HG03558 (cell line): Measurements from ENCODE around the gene NOP56.
"Not testable (repeated sequence)": the region's sequence is repeated elsewhere in the genome, so short reads cannot be mapped to it uniquely, and the experiment has no call there.

Experiments used
- ATAC-seq: cut with Tn5 transposase; IDR thresholded peaks from one replicate; pipeline ENCODE4 v1.9.1; 2021; ENCODE audit warnings: moderate number of reproducible peaks; ENCODE audit not compliant: unreplicated experiment; ENCODE audit errors: extremely low read depth

NOP56 gene

GRCh38 chr20:2673453-2673852, 21.0 kb downstream of the NOP56 start:
- no peak for ATAC-seq

- ATAC-seq, result no peak
These were observed 27.6 kb downstream of the NOP56 start for GRCh38 chr20:2680046-2680445.

- ATAC-seq, result not testable (repeated sequence)
These were observed 29.6 kb downstream of the NOP56 start for GRCh38 chr20:2682040-2682439.

GRCh38 chr20:2684817-2685216, 32.4 kb downstream of the NOP56 start:
- ATAC-seq, result not testable (repeated sequence)

- ATAC-seq, result no peak
These were observed 35.1 kb downstream of the NOP56 start for GRCh38 chr20:2687514-2687913.

- no peak for ATAC-seq
These were observed 35.7 kb downstream of the NOP56 start for GRCh38 chr20:2688041-2688591.

- no peak for ATAC-seq
These were observed 37.8 kb downstream of the NOP56 start for GRCh38 chr20:2690213-2690612.

GRCh38 chr20:2690718-2691117, 38.3 kb downstream of the NOP56 start:
- no peak for ATAC-seq

GRCh38 chr20:2691127-2691526, 38.7 kb downstream of the NOP56 start:
- no peak for ATAC-seq

- ATAC-seq, result no peak
These were observed 39.2 kb downstream of the NOP56 start for GRCh38 chr20:2691663-2692035.

- ATAC-seq, result no peak
These were observed 39.8 kb downstream of the NOP56 start, which contains the start of gene EBF4 for GRCh38 chr20:2692036-2692885. EBF4 (plus strand) TSS chr20:2692780; CDS start chr20:2693646, 866 bp downstream.

- no peak for ATAC-seq
These were observed 40.5 kb downstream of the NOP56 start for GRCh38 chr20:2692886-2693285.

GRCh38 chr20:2693286-2694007, 41.0 kb downstream of the NOP56 start:
- ATAC-seq, result no peak

- ATAC-seq, result no peak
These were observed 41.6 kb downstream of the NOP56 start for GRCh38 chr20:2694008-2694471.

- ATAC-seq, result no peak
These were observed 42.1 kb downstream of the NOP56 start for GRCh38 chr20:2694519-2694918.

- no peak for ATAC-seq
These were observed 43.0 kb downstream of the NOP56 start for GRCh38 chr20:2695206-2695983.

- ATAC-seq, result not testable (repeated sequence)
These were observed 43.6 kb downstream of the NOP56 start for GRCh38 chr20:2695984-2696525.

GRCh38 chr20:2696646-2697045, 44.2 kb downstream of the NOP56 start:
- no peak for ATAC-seq

GRCh38 chr20:2697768-2698167, 45.3 kb downstream of the NOP56 start:
- ATAC-seq, result no peak

- no peak for ATAC-seq
These were observed 45.9 kb downstream of the NOP56 start for GRCh38 chr20:2698186-2698817.
